ENCODE data around the gene CKLF.

The CKLF gene

GRCh38 chr16:66517586-66518263, 34.7 kb upstream of the CKLF start:
- no peak for DNase-seq (ENCODE audit: low read depth in 2 of 3, low spot score in 2 of 3)

GRCh38 chr16:66519482-66520373, 32.6 kb upstream of the CKLF start:
- DNase-seq (ENCODE audit: low read depth in 2 of 3, low spot score in 2 of 3): no peak

DNA sequence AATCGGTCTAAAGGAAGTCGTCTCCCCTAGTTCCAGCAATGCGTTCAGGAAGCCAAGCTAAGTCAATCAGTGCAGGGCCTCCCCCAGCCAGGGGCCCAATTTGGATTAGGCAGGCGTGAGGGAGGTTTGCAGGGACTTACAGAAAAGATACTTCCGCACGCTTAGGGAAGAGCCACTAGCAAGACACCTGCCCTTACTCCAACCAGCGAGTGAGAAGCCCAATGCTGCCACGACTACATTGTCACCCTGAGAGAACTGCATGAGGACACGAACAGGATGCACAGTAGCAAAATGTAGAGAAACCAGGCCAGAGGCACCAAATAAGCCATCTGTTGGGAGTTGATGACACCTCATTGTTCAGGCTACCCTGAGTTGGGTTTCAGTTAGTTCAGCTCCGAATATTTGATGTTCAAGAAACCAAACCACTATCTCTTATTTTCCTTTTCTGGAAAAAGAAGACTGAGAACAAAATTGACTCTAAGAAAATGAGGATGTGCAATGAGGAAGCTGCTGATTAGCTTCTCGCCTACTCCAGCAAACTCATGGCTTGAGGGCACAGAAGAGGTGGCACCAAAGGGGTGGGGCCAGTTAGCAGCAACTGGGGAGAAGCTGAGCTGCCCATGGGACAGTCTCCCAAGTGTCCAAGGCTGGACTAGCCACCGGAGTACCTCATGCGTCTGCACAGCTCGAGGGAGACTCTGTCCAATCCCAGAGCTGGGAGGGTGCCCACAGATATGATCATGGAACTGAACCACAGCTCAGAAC, 31.8 kb upstream of the CKLF start:
- DNase-seq (ENCODE audit: low read depth in 2 of 3, low spot score in 2 of 3): no peak

- no peak for DNase-seq (ENCODE audit: low read depth in 2 of 3, low spot score in 2 of 3)
Observed at GRCh38 chr16:66521252-66521713, 31.1 kb upstream of the CKLF start.

- peak; percentile 75 to 90 (median 88) for DNase-seq (ENCODE audit: low read depth in 2 of 3, low spot score in 2 of 3)
Observed at GRCh38 chr16:66521951-66522771, 30.2 kb upstream of the CKLF start.

DNA sequence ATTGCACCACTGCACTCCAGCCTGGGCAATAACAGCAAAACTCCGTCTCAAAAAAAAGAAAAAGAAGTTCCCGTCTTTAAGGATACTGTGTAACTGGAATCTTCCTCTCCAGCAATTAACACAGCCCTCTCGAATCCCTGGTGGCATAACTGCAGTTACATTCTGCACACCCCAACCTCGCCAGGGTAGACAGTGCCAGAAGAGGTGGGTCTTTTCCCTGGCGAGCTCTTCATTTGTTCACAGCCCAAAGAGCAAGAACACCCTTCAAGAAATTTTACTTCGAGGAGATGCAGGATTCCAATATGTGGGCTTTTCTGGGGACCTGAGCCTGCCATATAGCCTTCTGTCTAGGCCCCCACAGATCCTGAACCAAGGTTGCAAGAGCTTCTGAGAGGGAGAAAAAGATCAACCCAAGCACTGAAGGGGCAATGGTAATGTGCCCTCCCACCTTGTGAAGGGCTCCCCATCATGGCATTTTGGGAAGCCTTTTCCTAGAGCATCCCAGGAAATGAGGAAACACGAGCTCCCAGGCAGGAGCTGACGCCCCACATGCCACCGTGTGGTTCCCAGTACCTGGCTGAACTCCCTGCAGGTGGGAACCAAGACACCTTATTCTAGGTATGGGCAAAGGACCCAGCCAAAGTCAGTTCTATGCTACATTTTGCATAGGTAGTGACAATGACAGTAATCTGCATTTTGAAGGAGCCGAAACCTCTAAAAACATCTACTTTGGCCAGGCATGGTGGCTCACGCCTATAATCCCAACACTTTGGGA, 29.4 kb upstream of the CKLF start:
- no peak for DNase-seq (ENCODE audit: low read depth in 2 of 3, low spot score in 2 of 3)

GRCh38 chr16:66523861-66524354, 28.5 kb upstream of the CKLF start:
- DNase-seq (ENCODE audit: low read depth in 2 of 3, low spot score in 2 of 3): no peak

DNA sequence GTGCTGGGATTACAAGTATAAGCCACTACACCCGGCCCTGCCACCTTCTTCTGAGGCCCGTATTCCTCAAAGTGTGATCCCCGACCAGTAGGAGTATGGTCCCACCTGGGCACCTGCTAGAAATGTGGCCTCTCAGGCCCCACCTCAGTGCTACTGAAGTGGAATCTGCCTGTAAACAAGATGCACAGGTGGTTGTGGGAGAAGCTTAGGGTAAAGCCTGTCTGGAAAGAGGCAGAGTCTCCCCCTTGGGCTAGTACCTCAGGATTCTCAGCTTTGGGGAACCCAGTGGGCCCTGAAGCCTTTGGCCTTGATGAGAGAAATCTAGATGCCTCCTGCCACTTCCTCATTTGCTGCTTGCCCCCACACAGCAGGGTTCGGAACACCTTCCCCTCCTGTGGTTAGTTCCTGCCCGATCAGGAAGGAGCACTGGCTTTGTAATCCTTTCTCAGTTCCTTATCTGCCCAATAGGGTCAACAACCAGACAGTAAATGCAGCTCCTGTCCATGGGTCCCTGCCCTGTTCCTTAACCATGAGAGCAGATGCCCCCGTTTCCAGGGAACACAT, 27.7 kb upstream of the CKLF start:
- DNase-seq (ENCODE audit: low read depth in 2 of 3, low spot score in 2 of 3): no peak

DNA sequence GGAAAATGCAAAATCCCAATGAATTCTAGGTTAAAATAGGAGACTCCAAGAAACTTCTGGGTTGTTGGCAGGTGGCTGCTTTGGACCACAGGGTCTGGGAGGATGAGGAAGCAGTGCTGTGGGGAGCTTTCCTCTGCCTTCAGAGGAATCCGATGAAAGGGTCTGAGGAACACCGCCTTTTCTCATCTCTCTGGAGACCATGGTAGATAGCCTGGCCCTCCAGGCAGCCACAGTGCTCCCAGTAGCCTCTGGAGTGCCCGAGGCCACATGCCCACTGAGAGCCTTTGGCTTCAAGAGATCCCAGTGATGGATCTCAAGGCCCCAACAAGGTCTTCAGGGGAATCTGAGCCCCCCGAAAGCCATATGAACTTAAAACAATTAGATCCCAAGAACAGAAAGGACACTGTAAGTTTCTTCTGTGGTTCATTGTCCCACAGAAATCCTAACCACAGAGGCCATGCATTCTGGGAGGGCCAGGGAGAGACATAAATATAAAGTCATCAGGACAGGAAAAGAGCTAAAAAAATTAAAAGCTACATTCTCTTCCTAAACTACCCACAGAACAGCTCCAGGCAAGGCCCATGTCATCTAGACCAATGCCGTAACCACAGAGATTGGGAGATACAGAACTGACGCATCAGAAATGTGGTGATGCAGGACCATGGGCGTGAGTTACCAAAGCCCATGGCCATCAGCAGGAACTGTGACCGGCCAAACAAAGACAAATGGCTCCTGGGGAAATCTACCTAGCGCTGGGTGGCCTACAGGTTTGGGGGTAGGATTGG, 26.8 kb upstream of the CKLF start:
- DNase-seq (ENCODE audit: low read depth in 2 of 3, low spot score in 2 of 3): no peak

GRCh38 chr16:66528294-66528693, 24.1 kb upstream of the CKLF start:
- DNase-seq (ENCODE audit: low read depth in 2 of 3, low spot score in 2 of 3): no peak

DNA sequence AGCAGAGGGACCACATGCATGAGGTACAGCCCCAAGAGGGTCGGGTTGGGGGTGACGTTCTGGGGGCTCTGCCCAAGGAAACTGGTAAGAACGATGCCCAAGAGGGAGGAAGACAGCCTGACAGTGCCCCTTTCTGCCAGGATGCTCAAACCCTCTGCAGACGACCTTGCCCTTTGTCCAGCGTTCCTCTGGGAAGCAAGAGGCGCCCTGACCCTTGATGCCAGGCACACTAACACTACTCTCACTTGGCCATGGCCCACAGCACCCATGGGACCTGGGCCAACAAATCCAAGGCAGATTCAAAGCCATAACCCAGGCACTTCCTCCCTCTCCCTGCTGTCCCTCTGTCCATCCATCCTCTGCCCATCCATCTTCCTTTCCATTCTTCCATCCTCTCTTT, 22.9 kb upstream of the CKLF start:
- no peak for DNase-seq (ENCODE audit: low read depth in 2 of 3, low spot score in 2 of 3)

DNA sequence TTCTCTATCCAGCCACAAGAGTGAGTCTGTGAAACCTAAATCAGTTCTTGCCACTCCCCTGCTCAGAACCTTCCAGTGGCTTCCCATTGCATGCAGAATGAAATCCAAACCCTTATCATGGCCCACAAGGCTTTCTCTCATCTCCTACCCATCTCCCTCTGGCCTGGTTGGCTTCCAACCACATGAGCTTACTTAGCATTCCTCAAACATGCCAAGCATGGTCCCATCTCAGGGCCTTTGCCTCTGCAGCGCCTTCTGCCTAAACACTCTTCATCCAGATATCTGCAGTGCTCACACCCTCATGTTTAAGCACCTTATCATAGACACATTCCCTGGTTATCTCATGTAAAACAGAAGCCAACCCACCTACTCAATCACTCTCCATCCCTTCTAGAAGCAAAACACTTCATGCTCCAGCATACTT, 18.0 kb upstream of the CKLF start:
- DNase-seq (ENCODE audit: low read depth in 2 of 3, low spot score in 2 of 3): no peak

- no peak for DNase-seq (ENCODE audit: low read depth in 2 of 3, low spot score in 2 of 3)
Observed at GRCh38 chr16:66536525-66536924, 15.9 kb upstream of the CKLF start.

- DNase-seq (ENCODE audit: low read depth in 2 of 3, low spot score in 2 of 3): no peak
Observed at GRCh38 chr16:66537236-66537635, 15.1 kb upstream of the CKLF start.

DNA sequence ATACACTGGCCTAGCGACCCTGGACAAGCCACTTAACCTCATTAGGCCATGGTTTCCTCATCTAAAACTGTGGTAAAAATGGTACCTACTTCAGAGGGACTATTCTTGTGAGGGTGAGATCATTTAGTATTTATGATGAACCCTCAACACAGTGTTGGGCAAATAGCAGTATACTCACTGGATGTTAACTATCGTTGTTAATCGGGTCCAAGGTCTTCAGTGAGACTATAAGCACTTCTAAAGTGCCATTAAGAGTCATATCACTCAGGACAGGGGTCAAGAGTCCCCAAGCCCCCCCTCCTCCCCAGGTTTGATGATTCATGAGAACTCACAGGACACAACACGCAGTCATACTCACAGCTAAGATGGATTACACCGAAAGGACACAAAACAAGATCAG, 13.5 kb upstream of the CKLF start:
- no peak for DNase-seq (ENCODE audit: low read depth in 2 of 3, low spot score in 2 of 3)

DNA sequence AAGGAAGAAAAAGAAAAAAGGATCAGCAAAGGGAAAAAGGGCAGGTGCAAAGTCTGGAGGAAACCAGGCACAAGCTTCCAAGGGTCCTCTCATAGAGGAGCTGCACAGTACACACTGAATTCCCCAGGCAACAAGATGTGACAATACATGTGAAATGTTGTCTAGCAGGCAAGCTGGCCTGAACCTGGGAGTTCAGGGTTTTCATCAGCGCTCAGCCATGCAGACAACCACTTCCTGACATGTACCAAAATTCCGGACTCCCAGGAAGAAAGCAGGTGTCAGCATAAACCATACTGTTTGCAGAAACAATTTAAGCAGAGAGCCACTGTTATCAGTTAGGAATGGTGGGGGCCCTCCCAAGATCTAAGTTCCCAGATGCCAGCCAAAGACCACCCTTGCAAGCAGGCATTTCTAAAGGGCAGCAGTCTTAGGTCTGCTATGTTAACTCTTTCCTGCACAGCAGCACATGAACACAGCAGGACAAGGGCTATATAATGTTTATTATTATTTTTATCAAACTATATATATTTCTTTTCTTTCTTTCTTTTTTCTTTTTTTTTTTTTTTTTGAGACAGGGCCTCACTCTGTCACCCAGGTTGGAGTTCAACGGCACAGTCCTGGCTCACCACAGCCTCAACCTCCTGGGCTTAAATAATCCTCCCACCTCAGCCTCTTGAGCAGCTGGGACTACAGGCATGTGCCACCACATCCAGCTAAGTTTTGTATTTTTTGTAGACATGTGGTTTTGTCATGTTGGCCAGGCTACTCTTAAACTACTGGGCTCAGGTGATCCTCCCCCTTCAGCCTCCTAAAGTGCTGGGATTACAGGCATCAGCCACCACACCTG, 12.5 kb upstream of the CKLF start:
- DNase-seq (ENCODE audit: low read depth in 2 of 3, low spot score in 2 of 3): no peak

DNA sequence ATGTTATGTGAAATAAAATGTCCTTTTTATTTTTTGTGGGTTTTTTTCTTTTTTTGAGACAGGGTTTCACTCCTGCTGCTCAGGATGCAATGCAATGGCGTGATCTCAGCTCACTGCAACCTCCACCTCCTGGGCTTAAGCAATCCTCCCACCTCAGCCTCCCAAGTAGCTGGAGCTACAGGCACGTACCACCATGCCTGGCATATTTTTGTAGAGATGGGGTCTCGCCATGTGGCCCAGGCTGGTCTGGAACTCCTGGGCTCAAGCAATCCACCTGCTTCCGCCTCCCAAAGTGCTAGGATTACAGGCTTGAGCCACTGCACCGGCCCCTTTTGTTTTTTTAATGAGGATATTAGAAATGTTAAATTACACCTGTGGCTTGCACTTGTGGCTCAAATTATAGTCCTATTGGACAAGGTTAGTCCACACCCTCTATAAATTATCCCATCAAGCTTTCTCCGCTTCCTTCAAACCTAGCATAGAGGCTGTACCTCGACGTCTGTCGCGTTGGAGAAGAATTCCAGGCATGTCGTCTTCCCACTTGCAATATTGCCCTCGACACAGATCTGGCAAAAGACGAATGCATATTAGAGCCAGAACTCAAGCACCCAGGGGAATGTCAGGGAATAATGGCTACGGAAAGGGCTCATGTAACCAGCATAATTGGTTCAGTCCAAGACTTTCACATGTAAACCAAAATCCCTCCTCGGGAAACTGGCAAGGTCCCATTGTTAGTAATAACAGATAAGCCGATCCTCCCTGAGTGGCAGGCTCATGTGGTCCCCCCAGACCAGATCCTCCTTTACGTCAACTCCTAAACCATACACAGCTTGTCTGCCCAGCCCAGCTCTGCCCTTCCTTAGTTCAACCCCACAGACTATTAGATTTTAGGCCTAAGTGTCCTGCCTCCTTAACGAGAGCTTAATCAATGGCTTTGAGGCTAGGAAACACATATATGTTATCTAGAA, 10.7 kb upstream of the CKLF start:
- DNase-seq (ENCODE audit: low read depth in 2 of 3, low spot score in 2 of 3): no peak

All from activated CD8-positive, alpha-beta memory T cell treated with anti-CD3 and anti-CD28 coated beads for 48 hours (primary cell).